ENCODE data around the gene C5.

C5 gene

GRCh38 chr9:120909904-120910303 lies 140.2 kb downstream of the C5 start:
- no peak for DNase-seq (ENCODE audit: low read depth)

GRCh38 chr9:120905315-120906164 lies 144.5 kb downstream of the C5 start:
- DNase-seq (ENCODE audit: low read depth): no peak

- no peak for DNase-seq (ENCODE audit: low read depth)
Measured at GRCh38 chr9:120904978-120905301, 145.1 kb downstream of the C5 start.

GRCh38 chr9:120904061-120904977 lies 145.8 kb downstream of the C5 start:
- DNase-seq (ENCODE audit: low read depth): no peak

- DNase-seq (ENCODE audit: low read depth): no peak
Measured at GRCh38 chr9:120902569-120903535, 147.2 kb downstream of the C5 start.
